K562 (cell line): ENCODE measurements around the gene SDHAF4. TPM values are rescaled to one million over a fixed set of nuclear protein-coding genes. Genes with fewer than 3 reads are reported as not detected.

Source experiments
- ATAC-seq: fragments of 200-7000 bp; cut with Tn5 transposase; 3 replicates; pipeline ENCODE4 v1.9.1; 2020; ENCODE audit warnings: moderate library complexity
- BruUV-seq: library from RNA; stranded (reverse); fragments of 400-500 nt; replicated peaks from 2 replicates; lab custom pipeline; 2021; lab: Mats Ljungman, UMichigan
- CTCF ChIA-PET: fragments of 300-600 bp; formaldehyde crosslinking; extraction: SDS; loops from one replicate; lab custom pipeline; 2021; ENCODE audit warnings: low intra/inter-chr PET ratio; lab: Yijun Ruan, JAX
- POLR2A ChIA-PET: fragments of 300-600, 350-650 bp; sonication (Branson Sonifier 250); formaldehyde crosslinking; extraction: SDS; loops from one replicate; lab custom pipeline; 2021; ENCODE audit warnings: antibody characterized with exemption, inconsistent platforms; lab: Yijun Ruan, JAX
- DNase-seq, 4 experiments: peaks; one replicate each; pipeline versions ENCODE4 v3.0.0 to v3.0.0-alpha.2; 2011 to 2018; ENCODE audit warnings: low spot score in 3 of 4, mixed read lengths in 3 of 4; ENCODE audit errors: extremely low read depth in 1 of 4
- FAIRE-seq: peaks from 2 replicates; lab custom pipeline; 2011; peaks lifted over from hg19 to GRCh38; lab: Jason Lieb, UNC
- H2AFZ ChIP-seq: 2 replicates; pipeline ENCODE4 v1.6.0; 2011; ENCODE audit warnings: low read depth, low read length, control low read depth, inconsistent platforms
- H3K27ac ChIP-seq: fragments of 200-600 bp; 3 replicates; pipeline ENCODE4 v1.8.0; 2011; ENCODE audit warnings: low read depth, mild to moderate bottlenecking, control low read depth, inconsistent platforms, low read length, moderate library complexity, mixed read lengths; ENCODE audit errors: extremely low read depth
- H3K27me3 ChIP-seq, 2 experiments: fragments of 300-600 bp in 1 of 2; 2 replicates in 1 of 2; 3 replicates in 1 of 2; pipeline versions ENCODE4 v1.6.0 to v1.8.0; 2011; ENCODE audit warnings: inconsistent platforms in 2 of 2, low read length in 2 of 2, mild to moderate bottlenecking in 1 of 2, mixed read lengths in 1 of 2, moderate library complexity in 1 of 2; ENCODE audit not compliant: control insufficient read depth in 2 of 2, insufficient read depth in 2 of 2
- H3K36me3 ChIP-seq: fragments of 300-600 bp; 3 replicates; pipeline ENCODE4 v1.8.0; 2011; ENCODE audit warnings: mild to moderate bottlenecking, low read length, inconsistent platforms; ENCODE audit not compliant: control insufficient read depth, insufficient read depth
- H3K4me1 ChIP-seq, 2 experiments: fragments of 200-600 bp in 1 of 2; replicated peaks in 1 of 2; 2 replicates in 1 of 2; 3 replicates in 1 of 2; pipeline versions ENCODE4 v1.5.1 to v1.8.0; 2011; ENCODE audit warnings: inconsistent platforms in 2 of 2, low read length in 2 of 2, mild to moderate bottlenecking in 1 of 2, mixed read lengths in 1 of 2, moderate library complexity in 1 of 2; ENCODE audit not compliant: control insufficient read depth in 2 of 2, insufficient read depth in 2 of 2
- H3K4me2 ChIP-seq: 2 replicates; pipeline ENCODE4 v1.6.1; 2011; ENCODE audit warnings: low read length, control low read depth, inconsistent platforms, mixed read lengths; ENCODE audit not compliant: insufficient read depth
- H3K4me3 ChIP-seq: fragments of 200-600 bp; sonication (generic), shearing (Covaris generic); 2 replicates; pipeline ENCODE4 v1.5.1; 2016; ENCODE audit warnings: control low read depth, inconsistent platforms
- H3K79me2 ChIP-seq: fragments of 200-600 bp; 3 replicates; pipeline ENCODE4 v1.8.0; 2011; ENCODE audit warnings: low read length, inconsistent platforms; ENCODE audit not compliant: control insufficient read depth, insufficient read depth
- H3K9ac ChIP-seq, 2 experiments: 2 replicates each; pipeline versions ENCODE4 v1.6.0 to v1.6.1; 2011; ENCODE audit warnings: low read depth in 2 of 2, low read length in 2 of 2, control low read depth in 1 of 2, inconsistent platforms in 1 of 2, mild to moderate bottlenecking in 1 of 2, mixed read lengths in 1 of 2; ENCODE audit not compliant: insufficient read depth in 1 of 2
- H3K9me1 ChIP-seq: one replicate; pipeline ENCODE4 v1.6.0; 2011; ENCODE audit warnings: inconsistent platforms, mild to moderate bottlenecking, low read length, moderate library complexity; ENCODE audit not compliant: control insufficient read depth, insufficient read depth
- H3K9me3 ChIP-seq: replicated peaks from 2 replicates; pipeline ENCODE4 v1.5.1; 2011; ENCODE audit warnings: low read depth, low read length, inconsistent platforms; ENCODE audit not compliant: control insufficient read depth, insufficient read depth
- H4K20me1 ChIP-seq: replicated peaks from 2 replicates; pipeline ENCODE4 v1.6.1; 2011; ENCODE audit warnings: low read length, inconsistent platforms, mixed read lengths; ENCODE audit not compliant: control insufficient read depth, insufficient read depth
- FOXM1 ChIP-seq, 2 experiments: fragments of 450-650 bp in 1 of 2; sonication (generic) in 1 of 2; formaldehyde crosslinking in 1 of 2; IDR thresholded peaks; 2 replicates each; pipeline versions ENCODE4 v1.6.1 to v1.9.0; 2017 to 2022; ENCODE audit warnings: low read depth in 2 of 2, mild to moderate bottlenecking in 2 of 2, missing genetic modification reagents in 1 of 2, moderate library complexity in 1 of 2
- MYBL2 ChIP-seq, 2 experiments: fragments of 450-650 bp in 1 of 2; sonication (generic) in 1 of 2; formaldehyde crosslinking in 1 of 2; IDR thresholded peaks; 2 replicates each; pipeline versions ENCODE4 v1.6.1 to v1.8.1; 2017 to 2022; ENCODE audit warnings: borderline replicate concordance in 1 of 2, inconsistent platforms in 1 of 2, low read depth in 1 of 2, mild to moderate bottlenecking in 1 of 2, missing genetic modification reagents in 1 of 2, moderate library complexity in 1 of 2
- NBN ChIP-seq: fragments of 450-650 bp; IDR thresholded peaks from 2 replicates; pipeline ENCODE4 v1.6.1; 2016; ENCODE audit warnings: low read depth, mild to moderate bottlenecking
- RBM25 ChIP-seq: fragments of 200-400 bp; formaldehyde crosslinking; IDR thresholded peaks from 2 replicates; pipeline ENCODE4 v1.6.1; 2018; ENCODE audit warnings: low read length, low read depth, moderate library complexity; ENCODE audit not compliant: severe bottlenecking
- ZFP30 ChIP-seq: fragments of 250-450 bp; sonication (Bioruptor Pico); IDR thresholded peaks from 2 replicates; pipeline ENCODE4 v1.8.0; 2022; ENCODE audit warnings: moderate library complexity, mild to moderate bottlenecking, inconsistent platforms, borderline replicate concordance
- ZNF140 ChIP-seq: fragments of 250-450 bp; sonication (Bioruptor Pico); IDR thresholded peaks from 2 replicates; pipeline ENCODE4 v1.8.0; 2021; ENCODE audit warnings: moderate library complexity, mild to moderate bottlenecking, inconsistent platforms
- ZNF175 ChIP-seq: fragments of 200-800 bp; sonication (Bioruptor generic); IDR thresholded peaks from 2 replicates; pipeline ENCODE4 v1.6.1; 2016; ENCODE audit warnings: low read depth, mild to moderate bottlenecking, missing genetic modification characterization, missing compliant biosample characterization
- ZZZ3 ChIP-seq: fragments of 450-650 bp; IDR thresholded peaks from 2 replicates; pipeline ENCODE4 v1.6.1; 2016; ENCODE audit warnings: antibody characterized with exemption, mild to moderate bottlenecking, moderate library complexity
- WGBS: fragments of 100-300 bp; shearing (Covaris generic); methylation state at CpG from one replicate; pipeline ENCODE4 v1.1.6; 2016; ENCODE audit warnings: low coverage, mixed read lengths; ENCODE audit not compliant: insufficient coverage; ENCODE audit errors: missing lambda C conversion rate; 5-methylcytosine and 5-hydroxymethylcytosine counted together
- in situ Hi-C: fragments of 300-500 bp; cut with MboI; formaldehyde crosslinking; loops from 4 replicates; pipeline ENCODE4 v1.15.0; 2018; ENCODE audit warnings: inconsistent platforms, mixed read lengths
- intact Hi-C: fragments of 100-400 bp; cut with micrococcal nuclease; formaldehyde crosslinking; loops from 2 replicates; pipeline ENCODE4 v1.14.2; 2022
- polyA plus RNA-seq, 8 experiments: library from polyadenylated mRNA; depleted of rRNA in 4 of 8; stranded (reverse) in 5 of 8; unstranded in 3 of 8; fragments of >200 nt; fragmentation: Nextera tagmentation in 2 of 8; fragmentation: Illumina TruSeq in 1 of 8; extraction: Ambion mirVana in 2 of 8; extraction: Trizol in 1 of 8; gene quantifications; 2 replicates each; pipeline versions ENCODE4 v1.2.1 to v1.2.3, GENCODE V29; 2011 to 2014; ENCODE audit warnings: inconsistent platforms in 1 of 8, missing spikeins in 1 of 8
- total RNA-seq, 7 experiments: library from RNA; depleted of rRNA in 6 of 7; stranded (reverse); fragments of >200 nt in 6 of 7; fragmentation: Illumina TruSeq in 2 of 7; extraction: Trizol in 2 of 7; gene quantifications; 2 replicates each; pipeline versions ENCODE4 v1.2.1 to v1.2.3, GENCODE V29; 2011 to 2021; ENCODE audit warnings: low replicate concordance in 1 of 7
- TF ChIP-seq, protein P1 (sequence below): fragments of 450-650 bp; IDR thresholded peaks from 2 replicates; pipeline ENCODE4 v1.6.1; 2016; ENCODE audit warnings: mild to moderate bottlenecking
- TF ChIP-seq, protein P2 (sequence below): fragments of 200-800 bp; sonication (Bioruptor generic); IDR thresholded peaks from 2 replicates; pipeline ENCODE4 v1.6.1; 2017; ENCODE audit warnings: missing genetic modification characterization, missing compliant biosample characterization

Gene SDHAF4
- total and polyA plus RNA-seq, 9 of the 15 experiments (the other 6 are each of a cell fraction or from before 2014, with no cell fraction given), result 3.5 to 12.0 (median 6.2) TPM

DNA sequence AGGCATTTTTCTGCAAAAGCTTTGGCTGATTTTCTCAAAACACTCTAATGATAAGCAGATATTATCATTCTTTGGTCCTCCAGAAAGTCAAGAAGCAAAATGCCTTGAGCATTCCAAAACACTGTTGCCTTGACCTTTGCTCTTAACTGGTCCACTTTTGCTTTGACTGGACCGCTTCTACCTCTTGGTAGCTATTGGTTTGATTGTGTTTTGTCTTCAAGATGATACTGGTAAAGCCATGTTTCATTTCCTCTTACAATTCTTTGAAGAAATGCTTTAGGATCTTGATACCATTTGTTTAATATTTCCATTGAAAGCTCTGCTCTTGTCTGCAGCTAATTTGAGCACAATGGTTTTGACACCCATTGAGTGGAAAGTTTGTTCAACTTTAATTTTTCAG is 35.6 kb upstream of the SDHAF4 start:
- no TSS peak for BruUV-seq
- no peak for FAIRE-seq
- in situ Hi-C loops, result loop anchor here (25.0 kb wide), 1 partner anchor 356 kb away; no protein-coding TSS in a partner anchor
- no peaks in the 10 kb centered on the region for H3K27me3 ChIP-seq
- no peak overlapping the region for H3K27ac ChIP-seq
- H3K9me1 ChIP-seq, result no peaks in the 10 kb centered on the region
- no peak for ATAC-seq
- TF ChIP-seq, protein P1, sequence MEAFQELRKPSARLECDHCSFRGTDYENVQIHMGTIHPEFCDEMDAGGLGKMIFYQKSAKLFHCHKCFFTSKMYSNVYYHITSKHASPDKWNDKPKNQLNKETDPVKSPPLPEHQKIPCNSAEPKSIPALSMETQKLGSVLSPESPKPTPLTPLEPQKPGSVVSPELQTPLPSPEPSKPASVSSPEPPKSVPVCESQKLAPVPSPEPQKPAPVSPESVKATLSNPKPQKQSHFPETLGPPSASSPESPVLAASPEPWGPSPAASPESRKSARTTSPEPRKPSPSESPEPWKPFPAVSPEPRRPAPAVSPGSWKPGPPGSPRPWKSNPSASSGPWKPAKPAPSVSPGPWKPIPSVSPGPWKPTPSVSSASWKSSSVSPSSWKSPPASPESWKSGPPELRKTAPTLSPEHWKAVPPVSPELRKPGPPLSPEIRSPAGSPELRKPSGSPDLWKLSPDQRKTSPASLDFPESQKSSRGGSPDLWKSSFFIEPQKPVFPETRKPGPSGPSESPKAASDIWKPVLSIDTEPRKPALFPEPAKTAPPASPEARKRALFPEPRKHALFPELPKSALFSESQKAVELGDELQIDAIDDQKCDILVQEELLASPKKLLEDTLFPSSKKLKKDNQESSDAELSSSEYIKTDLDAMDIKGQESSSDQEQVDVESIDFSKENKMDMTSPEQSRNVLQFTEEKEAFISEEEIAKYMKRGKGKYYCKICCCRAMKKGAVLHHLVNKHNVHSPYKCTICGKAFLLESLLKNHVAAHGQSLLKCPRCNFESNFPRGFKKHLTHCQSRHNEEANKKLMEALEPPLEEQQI, result no peak
- TF ChIP-seq ZFP30 (CRISPR knock-in tag), result no peak
- no peak for DNase-seq
- no peak overlapping the region for H3K4me2 ChIP-seq
- no peaks in the 10 kb centered on the region for H4K20me1 ChIP-seq
- CTCF ChIA-PET, result interaction anchor here (0.6 kb wide), 1 partner anchor 335 kb away, joined by 5 read pairs; no protein-coding TSS in a partner anchor
- H3K9ac ChIP-seq, result no peak overlapping the region
- no peak overlapping the region for H3K4me3 ChIP-seq
- 100% methylated on average over 1 of the region's 1 CpG for WGBS
- H2AFZ ChIP-seq, result no peak overlapping the region
- peaks cover 31% of the 10 kb centered on the region for H3K36me3 ChIP-seq
- no peaks in the 10 kb centered on the region for H3K79me2 ChIP-seq
- POLR2A ChIA-PET, result interaction anchor here (0.6 to 1.2 kb wide), 2 partner anchors 10 to 361 kb away, joined by 3 read pairs; no protein-coding TSS in a partner anchor
- no peaks in the 10 kb centered on the region for H3K4me1 ChIP-seq
- no peaks in the 10 kb centered on the region for H3K9me3 ChIP-seq
- intact Hi-C loops, result no loop called here

DNA sequence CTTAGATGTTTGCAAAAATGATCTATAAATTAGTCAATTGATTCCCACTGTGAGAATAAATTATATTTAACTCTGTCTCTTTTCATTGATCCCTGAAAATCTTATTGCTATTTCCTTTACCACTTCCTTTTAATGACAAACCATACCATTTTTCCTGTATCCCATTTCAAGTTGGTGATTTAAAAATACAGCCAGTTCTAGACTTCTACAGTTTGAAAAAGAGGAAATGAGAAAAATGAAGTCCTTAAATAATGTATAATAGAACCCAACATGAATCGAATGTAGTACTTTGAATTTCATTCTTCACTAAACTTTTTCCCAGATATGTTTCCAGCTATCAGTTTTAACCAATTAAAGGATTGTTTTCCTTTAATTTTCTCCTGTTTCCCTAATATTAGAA is 29.5 kb upstream of the SDHAF4 start:
- Histone ChIP-seq H3K4me2 (no peak overlapping the region), H3K27ac (no peak overlapping the region), H3K36me3 (peaks cover 35% of the 10 kb centered on the region; the same call in 2 of the 3 replicates), H2AFZ (no peak overlapping the region), H4K20me1 (no peaks in the 10 kb centered on the region), H3K4me3 (no peak overlapping the region), H3K9me3 (no peaks in the 10 kb centered on the region), H3K79me2 (no peaks in the 10 kb centered on the region), H3K4me1 (no peaks in the 10 kb centered on the region), H3K9me1 (no peaks in the 10 kb centered on the region), H3K9ac (no peak overlapping the region), H3K27me3 (no peaks in the 10 kb centered on the region)
- DNase-seq, result no peak
- BruUV-seq, result no TSS peak
- TF ChIP-seq MYBL2 (IDR thresholded peaks at IDR 0.05; ENCODE audit: low read depth), result no peak
- TF ChIP-seq MYBL2 (CRISPR knock-in tag; IDR thresholded peaks at IDR 0.05; ENCODE audit: borderline replicate concordance), result no peak
- TF ChIP-seq ZNF175 (CRISPR knock-in tag), result no peak
- TF ChIP-seq RBM25, result no peak
- no peak for TF ChIP-seq NBN
- no peak for TF ChIP-seq ZNF140 (CRISPR knock-in tag)
- no peak for TF ChIP-seq FOXM1 (IDR thresholded peaks at IDR 0.05; ENCODE audit: low read depth)
- TF ChIP-seq FOXM1 (CRISPR knock-in tag; IDR thresholded peaks at IDR 0.05; ENCODE audit: low read depth), result no peak
- TF ChIP-seq, protein P2, sequence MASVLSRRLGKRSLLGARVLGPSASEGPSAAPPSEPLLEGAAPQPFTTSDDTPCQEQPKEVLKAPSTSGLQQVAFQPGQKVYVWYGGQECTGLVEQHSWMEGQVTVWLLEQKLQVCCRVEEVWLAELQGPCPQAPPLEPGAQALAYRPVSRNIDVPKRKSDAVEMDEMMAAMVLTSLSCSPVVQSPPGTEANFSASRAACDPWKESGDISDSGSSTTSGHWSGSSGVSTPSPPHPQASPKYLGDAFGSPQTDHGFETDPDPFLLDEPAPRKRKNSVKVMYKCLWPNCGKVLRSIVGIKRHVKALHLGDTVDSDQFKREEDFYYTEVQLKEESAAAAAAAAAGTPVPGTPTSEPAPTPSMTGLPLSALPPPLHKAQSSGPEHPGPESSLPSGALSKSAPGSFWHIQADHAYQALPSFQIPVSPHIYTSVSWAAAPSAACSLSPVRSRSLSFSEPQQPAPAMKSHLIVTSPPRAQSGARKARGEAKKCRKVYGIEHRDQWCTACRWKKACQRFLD (CRISPR knock-in tag), result no peak
- TF ChIP-seq ZZZ3, result no peak
- POLR2A ChIA-PET, result no interaction called here
- intact Hi-C loops, result no loop called here
- no peak for FAIRE-seq
- in situ Hi-C loops, result loop anchor here (25.0 kb wide), 1 partner anchor 350 kb away; no protein-coding TSS in a partner anchor
- WGBS, result 94% methylated on average over 1 of the region's 1 CpG
- CTCF ChIA-PET, result no interaction called here
- ATAC-seq, result no peak
